SK-N-SH (cell line): ENCODE data around the gene MIPOL1. TPM values are rescaled to one million over a fixed set of nuclear protein-coding genes. Genes with fewer than 3 reads are reported as not detected.

Experiments
- CTCF ChIA-PET: fragments of 300-600, 350-600 bp; formaldehyde crosslinking; extraction: SDS; loops from one replicate; lab custom pipeline; 2021; lab: Yijun Ruan, JAX
- POLR2A ChIA-PET: fragments of 350-600 bp; sonication (Branson Sonifier 250); formaldehyde crosslinking; extraction: SDS; loops from one replicate; lab custom pipeline; 2020; ENCODE audit warnings: antibody characterized with exemption, inconsistent platforms; lab: Yijun Ruan, JAX
- DNase-seq: peaks from one replicate; pipeline ENCODE4 v3.0.0; 2012
- H2AFZ ChIP-seq: fragments of 200-600 bp; sonication (generic); 2 replicates; pipeline ENCODE4 v1.8.1; 2016; ENCODE audit warnings: antibody characterized with exemption, mild to moderate bottlenecking, low read depth
- H3F3A ChIP-seq: fragments of 200-600 bp; sonication (generic); replicated peaks from 2 replicates; pipeline ENCODE3; 2016; ENCODE audit warnings: antibody characterized with exemption, mild to moderate bottlenecking; ENCODE audit not compliant: insufficient read depth
- H3K27ac ChIP-seq, 2 experiments: fragments of 200-500 bp in 1 of 2; fragments of 200-600 bp in 1 of 2; sonication (Bioruptor generic) in 1 of 2; sonication (generic), shearing (Covaris generic) in 1 of 2; 2 replicates each; pipeline versions ENCODE4 v1.5.1 to v1.6.1; 2014 to 2016; ENCODE audit warnings: low read depth in 2 of 2, inconsistent platforms in 1 of 2, low read length in 1 of 2, mild to moderate bottlenecking in 1 of 2, mixed read lengths in 1 of 2
- H3K27me3 ChIP-seq: fragments of 200-600 bp; sonication (generic), shearing (Covaris generic); 2 replicates; pipeline ENCODE4 v1.6.1; 2016; ENCODE audit warnings: mixed run types; ENCODE audit not compliant: insufficient read depth
- H3K36me3 ChIP-seq, 2 experiments: fragments of 200-500 bp in 1 of 2; fragments of 200-600 bp in 1 of 2; sonication (Bioruptor generic) in 1 of 2; sonication (generic) in 1 of 2; replicated peaks in 1 of 2; 2 replicates each; pipeline versions ENCODE3 to v1.5.1; 2014 to 2016; ENCODE audit warnings: low read length in 1 of 2, mild to moderate bottlenecking in 1 of 2; ENCODE audit not compliant: insufficient read depth in 2 of 2, control insufficient read depth in 1 of 2
- H3K4me1 ChIP-seq, 2 experiments: fragments of 200-500 bp in 1 of 2; fragments of 200-600 bp in 1 of 2; sonication (Bioruptor generic) in 1 of 2; sonication (generic), shearing (Covaris generic) in 1 of 2; 2 replicates each; pipeline versions ENCODE4 v1.5.1 to v1.6.1; 2014 to 2016; ENCODE audit warnings: low read depth in 1 of 2, low read length in 1 of 2, mixed run types in 1 of 2; ENCODE audit not compliant: insufficient read depth in 2 of 2, control insufficient read depth in 1 of 2
- H3K4me2 ChIP-seq: fragments of 200-600 bp; sonication (generic), shearing (Covaris generic); 2 replicates; pipeline ENCODE4 v1.6.1; 2017; ENCODE audit warnings: mixed run types
- H3K4me3 ChIP-seq, 2 experiments: fragments of 200-500 bp in 1 of 2; fragments of 200-600 bp in 1 of 2; sonication (Bioruptor generic) in 1 of 2; sonication (generic), shearing (Covaris generic) in 1 of 2; 2 replicates each; pipeline versions ENCODE4 v1.5.1 to v1.8.1; 2014 to 2016; ENCODE audit warnings: low read depth in 2 of 2, inconsistent platforms in 1 of 2, low read length in 1 of 2, mild to moderate bottlenecking in 1 of 2, mixed read lengths in 1 of 2, moderate library complexity in 1 of 2
- H3K79me2 ChIP-seq: fragments of 200-600 bp; sonication (generic); 2 replicates; pipeline ENCODE4 v1.8.1; 2017; ENCODE audit warnings: mild to moderate bottlenecking; ENCODE audit not compliant: insufficient read depth
- H3K9ac ChIP-seq: fragments of 200-600 bp; sonication (generic); 2 replicates; pipeline ENCODE4 v1.6.1; 2017; ENCODE audit warnings: mixed run types
- H3K9me2 ChIP-seq: fragments of 200-600 bp; sonication (generic); 2 replicates; pipeline ENCODE4 v1.6.1; 2017; ENCODE audit warnings: mixed run types
- H3K9me3 ChIP-seq: fragments of 200-600 bp; sonication (generic); 2 replicates; pipeline ENCODE4 v1.6.1; 2017; ENCODE audit warnings: mixed run types, mild to moderate bottlenecking, moderate library complexity
- H4K20me1 ChIP-seq: fragments of 200-600 bp; sonication (generic); 2 replicates; pipeline ENCODE4 v1.6.1; 2017; ENCODE audit warnings: mild to moderate bottlenecking, mixed run types; ENCODE audit not compliant: insufficient read depth
- CHD2 ChIP-seq: fragments of 150-350 bp; IDR thresholded peaks from 2 replicates; pipeline ENCODE4 v1.6.1; 2018; ENCODE audit warnings: low read length; ENCODE audit not compliant: partially characterized antibody
- EZH2phosphoT487 ChIP-seq: fragments of 200-600 bp; sonication (generic); IDR thresholded peaks from 2 replicates; pipeline ENCODE4 v1.6.1; 2017; ENCODE audit warnings: low read depth, mixed run types, mild to moderate bottlenecking, antibody characterized with exemption, moderate library complexity, borderline replicate concordance
- GABPA ChIP-seq: IDR thresholded peaks from 2 replicates; pipeline ENCODE4 v1.4.0; 2012; ENCODE audit warnings: low read depth, mild to moderate bottlenecking
- MEF2A ChIP-seq: IDR thresholded peaks from 2 replicates; pipeline ENCODE4 v1.4.0; 2012; ENCODE audit warnings: low read depth, borderline replicate concordance
- MXI1 ChIP-seq: IDR thresholded peaks from 2 replicates; pipeline ENCODE4 v1.6.1; 2012; ENCODE audit warnings: mild to moderate bottlenecking, low read depth, low read length, improper control_type of control experiment
- NFIC ChIP-seq: IDR thresholded peaks from 2 replicates; pipeline ENCODE4 v1.4.0; 2012; ENCODE audit warnings: borderline replicate concordance
- POLR2AphosphoS5 ChIP-seq: IDR thresholded peaks from 2 replicates; pipeline ENCODE4 v1.6.1; 2012; ENCODE audit warnings: low read depth, low read length
- RCOR1 ChIP-seq: fragments of 150-350 bp; IDR thresholded peaks from 2 replicates; pipeline ENCODE4 v1.6.1; 2017; ENCODE audit warnings: antibody characterized with exemption, low read length
- RFX5 ChIP-seq: IDR thresholded peaks from 2 replicates; pipeline ENCODE4 v1.6.1; 2012; ENCODE audit warnings: mild to moderate bottlenecking, improper control_type of control experiment, low read length
- RXRA ChIP-seq: IDR thresholded peaks from 2 replicates; pipeline ENCODE4 v1.4.0; 2012; ENCODE audit warnings: low read depth, mild to moderate bottlenecking, borderline replicate concordance
- TCF12 ChIP-seq: IDR thresholded peaks from 2 replicates; pipeline ENCODE4 v1.4.0; 2012
- YY1 ChIP-seq: IDR thresholded peaks from 2 replicates; pipeline ENCODE4 v1.4.0; 2012; ENCODE audit warnings: low read depth, mild to moderate bottlenecking
- WGBS: methylation state at CpG from one replicate; pipeline ENCODE4 v1.1.6; 2017; ENCODE audit warnings: low lambda C conversion rate; 5-methylcytosine and 5-hydroxymethylcytosine counted together
- polyA plus RNA-seq, 3 experiments: library from polyadenylated mRNA; depleted of rRNA; stranded (reverse); fragments of >200 nt; gene quantifications; 2 replicates each; pipeline ENCODE4 v1.2.3, GENCODE V29; 2012
- TF ChIP-seq, protein P1 (sequence below): IDR thresholded peaks from 2 replicates; pipeline ENCODE4 v1.4.0; 2012; ENCODE audit warnings: low read depth, borderline replicate concordance
- TF ChIP-seq, protein P2 (sequence below): fragments of 150-350 bp; IDR thresholded peaks from 2 replicates; pipeline ENCODE4 v1.6.1; 2017; ENCODE audit warnings: antibody characterized with exemption, low read length, low read depth, borderline replicate concordance
- TF ChIP-seq, protein P3 (sequence below): IDR thresholded peaks from 2 replicates; pipeline ENCODE4 v1.6.1; 2012; ENCODE audit warnings: mild to moderate bottlenecking, low read depth, low read length, moderate library complexity

Gene MIPOL1
- polyA plus RNA-seq, 1 of the 3 experiments (the other 2 are of a cell fraction), result 0.23 TPM

- Histone ChIP-seq H3K27me3 (no peaks in the 10 kb centered on the region), H3K9me3 (no peaks in the 10 kb centered on the region), H3K4me1 (no peaks in the 10 kb centered on the region), H3K4me2 (no peak overlapping the region), H3K27ac (no peak overlapping the region), H3K79me2 (no peaks in the 10 kb centered on the region), H3K36me3 (no peaks in the 10 kb centered on the region), H3K9ac (no peak overlapping the region), H4K20me1 (no peaks in the 10 kb centered on the region), H2AFZ (no peak overlapping the region), H3F3A (no peaks in the 10 kb centered on the region), H3K9me2 (no peaks in the 10 kb centered on the region), H3K4me3 (no peak overlapping the region)
- no peak for DNase-seq
- ChIA-PET CTCF (interaction anchor here (3.3 kb wide), 1 partner anchor 11 kb away, joined by 14 read pairs; no protein-coding TSS in a partner anchor), POLR2A (no interaction called here)
- TF ChIP-seq GABPA (no peak), POLR2AphosphoS5 (no peak), NFIC (no peak), EZH2phosphoT487 (no peak), TCF12 (no peak), RFX5 (no peak), RCOR1 (no peak), RXRA (no peak), MEF2A (no peak), MXI1 (no peak), CHD2 (no peak), YY1 (no peak)
- TF ChIP-seq, protein P1, sequence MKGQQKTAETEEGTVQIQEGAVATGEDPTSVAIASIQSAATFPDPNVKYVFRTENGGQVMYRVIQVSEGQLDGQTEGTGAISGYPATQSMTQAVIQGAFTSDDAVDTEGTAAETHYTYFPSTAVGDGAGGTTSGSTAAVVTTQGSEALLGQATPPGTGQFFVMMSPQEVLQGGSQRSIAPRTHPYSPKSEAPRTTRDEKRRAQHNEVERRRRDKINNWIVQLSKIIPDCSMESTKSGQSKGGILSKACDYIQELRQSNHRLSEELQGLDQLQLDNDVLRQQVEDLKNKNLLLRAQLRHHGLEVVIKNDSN, result no peak
- TF ChIP-seq, protein P2, sequence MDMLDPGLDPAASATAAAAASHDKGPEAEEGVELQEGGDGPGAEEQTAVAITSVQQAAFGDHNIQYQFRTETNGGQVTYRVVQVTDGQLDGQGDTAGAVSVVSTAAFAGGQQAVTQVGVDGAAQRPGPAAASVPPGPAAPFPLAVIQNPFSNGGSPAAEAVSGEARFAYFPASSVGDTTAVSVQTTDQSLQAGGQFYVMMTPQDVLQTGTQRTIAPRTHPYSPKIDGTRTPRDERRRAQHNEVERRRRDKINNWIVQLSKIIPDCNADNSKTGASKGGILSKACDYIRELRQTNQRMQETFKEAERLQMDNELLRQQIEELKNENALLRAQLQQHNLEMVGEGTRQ, result no peak
- TF ChIP-seq, protein P3, sequence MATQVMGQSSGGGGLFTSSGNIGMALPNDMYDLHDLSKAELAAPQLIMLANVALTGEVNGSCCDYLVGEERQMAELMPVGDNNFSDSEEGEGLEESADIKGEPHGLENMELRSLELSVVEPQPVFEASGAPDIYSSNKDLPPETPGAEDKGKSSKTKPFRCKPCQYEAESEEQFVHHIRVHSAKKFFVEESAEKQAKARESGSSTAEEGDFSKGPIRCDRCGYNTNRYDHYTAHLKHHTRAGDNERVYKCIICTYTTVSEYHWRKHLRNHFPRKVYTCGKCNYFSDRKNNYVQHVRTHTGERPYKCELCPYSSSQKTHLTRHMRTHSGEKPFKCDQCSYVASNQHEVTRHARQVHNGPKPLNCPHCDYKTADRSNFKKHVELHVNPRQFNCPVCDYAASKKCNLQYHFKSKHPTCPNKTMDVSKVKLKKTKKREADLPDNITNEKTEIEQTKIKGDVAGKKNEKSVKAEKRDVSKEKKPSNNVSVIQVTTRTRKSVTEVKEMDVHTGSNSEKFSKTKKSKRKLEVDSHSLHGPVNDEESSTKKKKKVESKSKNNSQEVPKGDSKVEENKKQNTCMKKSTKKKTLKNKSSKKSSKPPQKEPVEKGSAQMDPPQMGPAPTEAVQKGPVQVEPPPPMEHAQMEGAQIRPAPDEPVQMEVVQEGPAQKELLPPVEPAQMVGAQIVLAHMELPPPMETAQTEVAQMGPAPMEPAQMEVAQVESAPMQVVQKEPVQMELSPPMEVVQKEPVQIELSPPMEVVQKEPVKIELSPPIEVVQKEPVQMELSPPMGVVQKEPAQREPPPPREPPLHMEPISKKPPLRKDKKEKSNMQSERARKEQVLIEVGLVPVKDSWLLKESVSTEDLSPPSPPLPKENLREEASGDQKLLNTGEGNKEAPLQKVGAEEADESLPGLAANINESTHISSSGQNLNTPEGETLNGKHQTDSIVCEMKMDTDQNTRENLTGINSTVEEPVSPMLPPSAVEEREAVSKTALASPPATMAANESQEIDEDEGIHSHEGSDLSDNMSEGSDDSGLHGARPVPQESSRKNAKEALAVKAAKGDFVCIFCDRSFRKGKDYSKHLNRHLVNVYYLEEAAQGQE, result no peak
- 15% methylated on average over 4 of the region's 4 CpGs for WGBS
Measured at GRCh38 chr14:37241198-37241597, 43.5 kb downstream of the MIPOL1 start.
